Measurements from ENCODE around the gene MIPOL1.

MIPOL1 gene

DNA sequence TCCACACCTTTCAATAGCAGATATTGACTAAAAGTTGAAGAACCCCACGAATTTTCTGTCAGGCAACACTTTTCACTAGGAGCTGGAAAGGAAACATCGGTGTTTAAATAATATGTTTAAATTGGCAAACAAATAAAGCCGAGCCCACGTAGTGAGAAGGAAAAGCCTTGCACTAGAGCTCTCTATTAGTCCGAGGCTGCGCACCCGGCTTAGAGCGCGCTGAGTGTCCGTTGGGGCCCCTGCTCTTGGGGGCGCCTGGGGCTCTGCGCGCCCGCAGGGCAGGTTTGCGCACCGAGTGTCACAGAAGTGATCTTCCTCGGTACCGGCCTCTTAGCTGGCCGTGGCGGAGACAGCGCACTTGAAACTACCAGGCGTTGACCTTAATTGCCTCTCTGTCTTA lies 404.1 kb downstream of the MIPOL1 start:
- no peak for DNase-seq (ENCODE audit: extremely low read depth, low read depth)
- TF ChIP-seq, protein P1, sequence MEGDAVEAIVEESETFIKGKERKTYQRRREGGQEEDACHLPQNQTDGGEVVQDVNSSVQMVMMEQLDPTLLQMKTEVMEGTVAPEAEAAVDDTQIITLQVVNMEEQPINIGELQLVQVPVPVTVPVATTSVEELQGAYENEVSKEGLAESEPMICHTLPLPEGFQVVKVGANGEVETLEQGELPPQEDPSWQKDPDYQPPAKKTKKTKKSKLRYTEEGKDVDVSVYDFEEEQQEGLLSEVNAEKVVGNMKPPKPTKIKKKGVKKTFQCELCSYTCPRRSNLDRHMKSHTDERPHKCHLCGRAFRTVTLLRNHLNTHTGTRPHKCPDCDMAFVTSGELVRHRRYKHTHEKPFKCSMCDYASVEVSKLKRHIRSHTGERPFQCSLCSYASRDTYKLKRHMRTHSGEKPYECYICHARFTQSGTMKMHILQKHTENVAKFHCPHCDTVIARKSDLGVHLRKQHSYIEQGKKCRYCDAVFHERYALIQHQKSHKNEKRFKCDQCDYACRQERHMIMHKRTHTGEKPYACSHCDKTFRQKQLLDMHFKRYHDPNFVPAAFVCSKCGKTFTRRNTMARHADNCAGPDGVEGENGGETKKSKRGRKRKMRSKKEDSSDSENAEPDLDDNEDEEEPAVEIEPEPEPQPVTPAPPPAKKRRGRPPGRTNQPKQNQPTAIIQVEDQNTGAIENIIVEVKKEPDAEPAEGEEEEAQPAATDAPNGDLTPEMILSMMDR (IDR thresholded peaks at IDR 0.05; ENCODE audit: low read depth, low read length), result no peak
